ENCODE measurements around the gene NT5DC4. TPM values are rescaled to one million over a fixed set of nuclear protein-coding genes. Genes with fewer than 3 reads are reported as not detected.

Gene NT5DC4
- total and polyA plus RNA-seq, 2 of the 8 experiments (the other 6 are each of a cell fraction or from before 2014, with no cell fraction given) = not detected

GRCh38 chr2:112709703-112710102 lies 11.1 kb upstream of the NT5DC4 start (continued):
- TF ChIP-seq KDM5A (IDR thresholded peaks at IDR 0.05; ENCODE audit: low read length) (no peak), RXRA (IDR thresholded peaks at IDR 0.05; ENCODE audit: insufficient read depth, low read depth, low read length) (no peak), ASH2L (IDR thresholded peaks at IDR 0.05; ENCODE audit: low read length) (no peak), SP1 (IDR thresholded peaks at IDR 0.05; ENCODE audit: low read depth, low read length) (no peak), CHD1 (IDR thresholded peaks at IDR 0.05; ENCODE audit: low read depth, low read length) (no peak)

Data from H1 (cell line).